Globus pallidus (tissue), 1 donor: ENCODE data around the gene FGF6.
"Not testable (repeated sequence)": the region's sequence is repeated elsewhere in the genome, so short reads cannot be mapped to it uniquely, and the experiment has no call there.

Experiments
- DNase-seq: peaks from one replicate; pipeline ENCODE4 v3.0.0-alpha.2; 2015; ENCODE audit warnings: low spot score

Gene FGF6

GRCh38 chr12:4418913-4419312, 26.7 kb downstream of the FGF6 start:
- DNase-seq, result no peak

GRCh38 chr12:4417936-4418335, 27.7 kb downstream of the FGF6 start:
- no peak for DNase-seq

- DNase-seq, result no peak
Observed at GRCh38 chr12:4417455-4417854, 28.2 kb downstream of the FGF6 start.

GRCh38 chr12:4416276-4416675, 29.3 kb downstream of the FGF6 start:
- DNase-seq, result no peak

- no peak for DNase-seq
Observed at GRCh38 chr12:4412465-4412864, 33.1 kb downstream of the FGF6 start.

GRCh38 chr12:4412056-4412455, 33.6 kb downstream of the FGF6 start:
- DNase-seq, result no peak

GRCh38 chr12:4407136-4407535, 38.5 kb downstream of the FGF6 start:
- no peak for DNase-seq

GRCh38 chr12:4404877-4405637, 40.6 kb downstream of the FGF6 start:
- DNase-seq, result not testable (repeated sequence)

- no peak for DNase-seq
Observed at GRCh38 chr12:4402996-4403395, 42.6 kb downstream of the FGF6 start.

GRCh38 chr12:4401117-4401516, 44.5 kb downstream of the FGF6 start:
- DNase-seq, result no peak

- DNase-seq, result no peak
Observed at GRCh38 chr12:4395818-4396217, 49.8 kb downstream of the FGF6 start.

- no peak for DNase-seq
Observed at GRCh38 chr12:4393211-4393610, 52.4 kb downstream of the FGF6 start.

GRCh38 chr12:4392223-4392742, 53.3 kb downstream of the FGF6 start:
- no peak for DNase-seq

- DNase-seq, result no peak
Observed at GRCh38 chr12:4388662-4389061, 57.0 kb downstream of the FGF6 start.

GRCh38 chr12:4388032-4388431, 57.6 kb downstream of the FGF6 start:
- DNase-seq, result no peak

GRCh38 chr12:4387607-4388006, 58.0 kb downstream of the FGF6 start:
- no peak for DNase-seq

- no peak for DNase-seq
Observed at GRCh38 chr12:4386801-4387200, 58.8 kb downstream of the FGF6 start.
